RWPE2 (cell line): ENCODE measurements around the gene USP32.

Experiments
- ATAC-seq: fragments of 200-7000 bp; cut with Tn5 transposase; 3 replicates; pipeline ENCODE4 v1.9.1; 2021; ENCODE audit warnings: low read depth
- DNase-seq: peaks from one replicate; pipeline ENCODE4 v3.0.0-alpha.2; 2020; ENCODE audit warnings: low spot score
- H3K27ac ChIP-seq: fragments of 450-650 bp; 2 replicates; pipeline ENCODE4 v1.5.1; 2017; ENCODE audit warnings: mild to moderate bottlenecking; ENCODE audit not compliant: poor library complexity, severe bottlenecking
- H3K27me3 ChIP-seq: fragments of 250-450 bp; sonication (Bioruptor Pico); 2 replicates; pipeline ENCODE4 v1.5.1; 2021; ENCODE audit warnings: mild to moderate bottlenecking, moderate library complexity; ENCODE audit not compliant: insufficient read depth, poor library complexity, severe bottlenecking
- H3K36me3 ChIP-seq: fragments of 250-450 bp; sonication (Bioruptor Pico); 2 replicates; pipeline ENCODE4 v1.5.1; 2020; ENCODE audit warnings: low read depth, mild to moderate bottlenecking, moderate library complexity
- H3K4me1 ChIP-seq: fragments of 250-450 bp; sonication (Bioruptor Pico); 2 replicates; pipeline ENCODE4 v1.5.1; 2021; ENCODE audit warnings: mild to moderate bottlenecking, moderate library complexity; ENCODE audit not compliant: insufficient read depth, poor library complexity, severe bottlenecking
- H3K4me3 ChIP-seq: fragments of 250-450 bp; sonication (Bioruptor Pico); 2 replicates; pipeline ENCODE4 v1.5.1; 2021; ENCODE audit warnings: mild to moderate bottlenecking, moderate library complexity; ENCODE audit not compliant: severe bottlenecking
- H3K9me3 ChIP-seq: fragments of 250-450 bp; sonication (Bioruptor Pico); 2 replicates; pipeline ENCODE4 v1.5.1; 2021; ENCODE audit warnings: mild to moderate bottlenecking, moderate library complexity; ENCODE audit not compliant: severe bottlenecking
- TF ChIP-seq, protein P1 (sequence below): fragments of 450-650 bp; IDR thresholded peaks from one replicate; pipeline ENCODE4 v1.5.1; 2017; ENCODE audit warnings: mild to moderate bottlenecking, moderate library complexity; ENCODE audit not compliant: poor library complexity, severe bottlenecking

USP32 gene

GRCh38 chr17:60328679-60329078, 63.3 kb downstream of the USP32 start:
- Histone ChIP-seq H3K27ac (no peak overlapping the region), H3K4me1 (peaks cover 4% of the 10 kb centered on the region), H3K4me3 (no peak overlapping the region), H3K9me3 (no peaks in the 10 kb centered on the region), H3K27me3 (no peaks in the 10 kb centered on the region), H3K36me3 (peaks cover 4% of the 10 kb centered on the region; the same call in 1 of the 2 replicates)
- DNase-seq (no peak), ATAC-seq (no peak)
- TF ChIP-seq, protein P1, sequence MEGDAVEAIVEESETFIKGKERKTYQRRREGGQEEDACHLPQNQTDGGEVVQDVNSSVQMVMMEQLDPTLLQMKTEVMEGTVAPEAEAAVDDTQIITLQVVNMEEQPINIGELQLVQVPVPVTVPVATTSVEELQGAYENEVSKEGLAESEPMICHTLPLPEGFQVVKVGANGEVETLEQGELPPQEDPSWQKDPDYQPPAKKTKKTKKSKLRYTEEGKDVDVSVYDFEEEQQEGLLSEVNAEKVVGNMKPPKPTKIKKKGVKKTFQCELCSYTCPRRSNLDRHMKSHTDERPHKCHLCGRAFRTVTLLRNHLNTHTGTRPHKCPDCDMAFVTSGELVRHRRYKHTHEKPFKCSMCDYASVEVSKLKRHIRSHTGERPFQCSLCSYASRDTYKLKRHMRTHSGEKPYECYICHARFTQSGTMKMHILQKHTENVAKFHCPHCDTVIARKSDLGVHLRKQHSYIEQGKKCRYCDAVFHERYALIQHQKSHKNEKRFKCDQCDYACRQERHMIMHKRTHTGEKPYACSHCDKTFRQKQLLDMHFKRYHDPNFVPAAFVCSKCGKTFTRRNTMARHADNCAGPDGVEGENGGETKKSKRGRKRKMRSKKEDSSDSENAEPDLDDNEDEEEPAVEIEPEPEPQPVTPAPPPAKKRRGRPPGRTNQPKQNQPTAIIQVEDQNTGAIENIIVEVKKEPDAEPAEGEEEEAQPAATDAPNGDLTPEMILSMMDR = no peak

DNA sequence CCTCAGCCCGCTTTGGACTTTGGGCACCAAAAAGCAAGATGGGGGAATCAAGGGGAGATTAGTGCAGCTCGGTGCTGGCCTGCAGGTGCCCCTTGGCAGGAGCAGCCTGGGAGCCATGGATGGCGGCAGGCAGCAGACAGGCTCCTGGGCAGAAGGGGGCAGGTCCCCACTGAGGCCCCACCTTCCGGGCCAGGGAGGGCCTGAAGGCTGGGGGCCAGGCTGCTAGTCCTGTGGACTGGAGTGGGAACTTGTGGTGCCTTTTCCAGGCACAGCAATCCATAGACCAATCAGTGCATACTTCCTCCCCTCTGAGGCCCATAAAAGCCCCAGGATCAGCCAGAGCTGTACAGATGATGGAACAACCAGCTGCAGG, 64.0 kb downstream of the USP32 start:
- H3K27ac ChIP-seq = no peak overlapping the region
- H3K4me1 ChIP-seq = peaks cover 3% of the 10 kb centered on the region
- no peak for DNase-seq
- H3K4me3 ChIP-seq = no peak overlapping the region
- H3K9me3 ChIP-seq = no peaks in the 10 kb centered on the region
- no peak for ATAC-seq
- peaks cover 4% of the 10 kb centered on the region; the same call in 1 of the 2 replicates for H3K36me3 ChIP-seq
- TF ChIP-seq, protein P1 = no peak
- H3K27me3 ChIP-seq = no peaks in the 10 kb centered on the region

- TF ChIP-seq, protein P1 = no peak
- ATAC-seq (no peak), DNase-seq (no peak)
- Histone ChIP-seq H3K9me3 (no peaks in the 10 kb centered on the region), H3K36me3 (no peaks in the 10 kb centered on the region; the same call in 1 of the 2 replicates), H3K4me1 (no peaks in the 10 kb centered on the region), H3K27me3 (no peaks in the 10 kb centered on the region), H3K4me3 (no peak overlapping the region), H3K27ac (no peak overlapping the region)
These were observed 64.6 kb downstream of the USP32 start for GRCh38 chr17:60327134-60327900.

- H3K4me1 ChIP-seq = peaks cover 6% of the 10 kb centered on the region
- H3K27me3 ChIP-seq = no peaks in the 10 kb centered on the region
- no peak for ATAC-seq
- no peaks in the 10 kb centered on the region for H3K9me3 ChIP-seq
- TF ChIP-seq, protein P1 = no peak
- H3K36me3 ChIP-seq = no peaks in the 10 kb centered on the region; the same call in 1 of the 2 replicates
- H3K27ac ChIP-seq = no peak overlapping the region
- no peak overlapping the region for H3K4me3 ChIP-seq
- DNase-seq = no peak
These were observed 65.2 kb downstream of the USP32 start for GRCh38 chr17:60326702-60327101.
